Keratinocyte (primary cell): ENCODE results near the gene RIPOR2.

Experiments
- CTCF ChIP-seq, 3 experiments: IDR thresholded peaks in 1 of 3; conservative IDR thresholded peaks in 1 of 3; optimal IDR thresholded peaks in 1 of 3; 2 replicates in 2 of 3; 3 replicates in 1 of 3; pipeline versions ENCODE3 to v1.5.1; 2011; ENCODE audit warnings: low read length in 3 of 3, mild to moderate bottlenecking in 3 of 3, moderate library complexity in 2 of 3, control low read depth in 1 of 3, inconsistent platforms in 1 of 3; ENCODE audit not compliant: insufficient read depth in 2 of 3; ENCODE audit errors: extremely low read depth in 1 of 3
- EZH2 ChIP-seq: IDR thresholded peaks from one replicate; pipeline ENCODE4 v1.6.1; 2012; ENCODE audit warnings: inconsistent platforms, mild to moderate bottlenecking, low read length, moderate library complexity

- TF ChIP-seq CTCF (optimal IDR thresholded peaks at IDR 0.05 in 1 of 3, IDR thresholded peaks at IDR 0.05 in 1 of 3, conservative IDR thresholded peaks at IDR 0.05 in 1 of 3; ENCODE audit: extremely low read depth in 1 of 3, insufficient read depth in 2 of 3, low read length in 3 of 3): no peak
- TF ChIP-seq EZH2: no peak
These were observed 52.8 kb downstream of the RIPOR2 start for GRCh38 chr6:24882835-24883555.
